C4-2B (cell line): ENCODE results near the gene OBP2A.

Source experiments
- ZFX ChIP-seq: fragments of 450-650 bp; IDR thresholded peaks from 2 replicates; pipeline ENCODE4 v1.6.1; 2017
- TF ChIP-seq, protein P1 (sequence below): fragments of 450-650 bp; conservative IDR thresholded peaks from 2 replicates; pipeline ENCODE4 v1.5.1; 2017; ENCODE audit warnings: mild to moderate bottlenecking

DNA sequence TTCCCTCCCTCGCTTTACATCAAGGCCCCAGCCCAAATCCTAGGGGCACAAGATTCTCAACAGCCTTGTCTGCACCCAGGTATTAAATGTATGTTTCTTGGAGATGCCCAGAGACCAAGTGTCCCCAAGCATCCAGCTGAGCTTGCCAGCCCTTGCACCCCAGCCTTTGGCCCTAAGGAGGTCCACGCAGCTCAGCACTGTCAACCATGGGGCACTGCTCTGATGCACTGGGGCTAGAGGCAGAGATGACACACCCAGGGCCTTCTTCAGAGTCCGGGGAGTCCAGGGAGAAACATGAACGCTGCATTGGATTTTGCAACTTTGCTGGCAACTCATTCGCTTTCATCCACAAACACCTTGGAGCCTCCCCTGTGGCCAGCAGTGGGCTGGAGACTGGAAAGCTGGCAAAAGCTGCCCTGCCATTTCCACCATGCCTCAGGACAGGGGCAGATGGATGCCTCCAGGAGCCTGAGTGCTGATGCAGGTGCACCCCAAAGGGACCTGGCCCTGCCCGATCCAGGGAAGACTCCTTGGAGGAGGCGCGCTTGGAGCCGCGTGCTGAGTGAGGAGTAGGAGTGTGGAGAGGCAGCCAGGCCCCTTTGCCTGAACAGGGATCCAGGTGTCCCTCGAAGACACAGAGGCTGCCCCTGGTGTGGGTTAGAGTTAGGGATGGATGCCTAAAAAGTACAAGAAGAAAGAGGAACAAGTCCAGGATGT, 34.9 kb downstream of the OBP2A start:
- TF ChIP-seq, protein P1, sequence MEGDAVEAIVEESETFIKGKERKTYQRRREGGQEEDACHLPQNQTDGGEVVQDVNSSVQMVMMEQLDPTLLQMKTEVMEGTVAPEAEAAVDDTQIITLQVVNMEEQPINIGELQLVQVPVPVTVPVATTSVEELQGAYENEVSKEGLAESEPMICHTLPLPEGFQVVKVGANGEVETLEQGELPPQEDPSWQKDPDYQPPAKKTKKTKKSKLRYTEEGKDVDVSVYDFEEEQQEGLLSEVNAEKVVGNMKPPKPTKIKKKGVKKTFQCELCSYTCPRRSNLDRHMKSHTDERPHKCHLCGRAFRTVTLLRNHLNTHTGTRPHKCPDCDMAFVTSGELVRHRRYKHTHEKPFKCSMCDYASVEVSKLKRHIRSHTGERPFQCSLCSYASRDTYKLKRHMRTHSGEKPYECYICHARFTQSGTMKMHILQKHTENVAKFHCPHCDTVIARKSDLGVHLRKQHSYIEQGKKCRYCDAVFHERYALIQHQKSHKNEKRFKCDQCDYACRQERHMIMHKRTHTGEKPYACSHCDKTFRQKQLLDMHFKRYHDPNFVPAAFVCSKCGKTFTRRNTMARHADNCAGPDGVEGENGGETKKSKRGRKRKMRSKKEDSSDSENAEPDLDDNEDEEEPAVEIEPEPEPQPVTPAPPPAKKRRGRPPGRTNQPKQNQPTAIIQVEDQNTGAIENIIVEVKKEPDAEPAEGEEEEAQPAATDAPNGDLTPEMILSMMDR: no peak
- TF ChIP-seq ZFX: no peak
